K562 treated with DMSO at 1 percent for 48 hours (cell line): Measurements from ENCODE around the gene OR4D5. TPM values are rescaled to one million over a fixed set of nuclear protein-coding genes. Genes with fewer than 3 reads are reported as not detected.

Experiments used
- total RNA-seq: library from RNA; unstranded; fragments of 300-600 nt; gene quantifications from 2 replicates; pipeline ENCODE4 v1.2.3, GENCODE V29; 2022; ENCODE audit warnings: low replicate concordance; ENCODE audit errors: extremely low read depth

OR4D5 gene
- total RNA-seq = not detected in 2 replicates

GRCh38 chr11:123939317-123939716, at the start of gene OR4D5:
Gene OR4D5, plus strand, starts transcription at chr11:123939617. Its CDS starts 0 bp downstream, at chr11:123939617.

GRCh38 chr11:123901867-123902266, 37.5 kb upstream of the OR4D5 start, which contains the start of gene OR8D4:
Gene OR8D4, plus strand, starts transcription at chr11:123902167. Its CDS starts 4,265 bp downstream, at chr11:123906432.

GRCh38 chr11:123943738-123944137, 4.3 kb downstream of the OR4D5 start, which contains the start of gene OR6T1:
Gene OR6T1, minus strand, starts transcription at chr11:123943838. Its CDS starts 0 bp downstream, at chr11:123943838.

GRCh38 chr11:123977731-123978347, 38.4 kb downstream of the OR4D5 start, which contains the start of gene OR10S1:
Gene OR10S1, minus strand, starts transcription at chr11:123977781. Its CDS starts 117 bp downstream, at chr11:123977664.

Other genes with a start within 250 kb of the OR4D5 start
- gene ZNF202, start 198.0 kb upstream of the OR4D5 start, total RNA-seq = not detected in 2 replicates
- not detected in 2 replicates for gene OR6X1, start 185.1 kb upstream of the OR4D5 start, total RNA-seq
- gene OR6M1, start 133.3 kb upstream of the OR4D5 start, total RNA-seq = not detected in 2 replicates
- gene TMEM225, start 53.9 kb upstream of the OR4D5 start, total RNA-seq = not detected in 2 replicates
- gene OR8D4, start 37.5 kb upstream of the OR4D5 start, total RNA-seq = not detected in 2 replicates
- gene OR6T1, start 4.2 kb downstream of the OR4D5 start, total RNA-seq = not detected in 2 replicates
- gene OR10S1, start 38.2 kb downstream of the OR4D5 start, total RNA-seq = not detected in 2 replicates
- not detected in 2 replicates for gene OR10G6, start 55.5 kb downstream of the OR4D5 start, total RNA-seq
- not detected in 2 replicates for gene OR10G4, start 73.4 kb downstream of the OR4D5 start, total RNA-seq
- not detected in 2 replicates for gene OR10G9, start 83.4 kb downstream of the OR4D5 start, total RNA-seq
- not detected in 2 replicates for gene OR10G8, start 87.2 kb downstream of the OR4D5 start, total RNA-seq
- not detected in 2 replicates for gene OR10G7, start 101.7 kb downstream of the OR4D5 start, total RNA-seq
- not detected in 2 replicates for gene VWA5A, start 175.8 kb downstream of the OR4D5 start, total RNA-seq
- not detected in 2 replicates for gene OR10D3, start 243.7 kb downstream of the OR4D5 start, total RNA-seq